SH-SY5Y (cell line): Measurements from ENCODE around the gene PNMA8A.

Experiments
- GATA2 ChIP-seq: IDR thresholded peaks from 2 replicates; pipeline ENCODE4 v1.6.1; 2011; ENCODE audit warnings: mild to moderate bottlenecking, low read depth, low read length
- GATA3 ChIP-seq: IDR thresholded peaks from 2 replicates; pipeline ENCODE4 v1.6.1; 2011; ENCODE audit warnings: low read depth, mild to moderate bottlenecking, low read length, moderate library complexity

DNA sequence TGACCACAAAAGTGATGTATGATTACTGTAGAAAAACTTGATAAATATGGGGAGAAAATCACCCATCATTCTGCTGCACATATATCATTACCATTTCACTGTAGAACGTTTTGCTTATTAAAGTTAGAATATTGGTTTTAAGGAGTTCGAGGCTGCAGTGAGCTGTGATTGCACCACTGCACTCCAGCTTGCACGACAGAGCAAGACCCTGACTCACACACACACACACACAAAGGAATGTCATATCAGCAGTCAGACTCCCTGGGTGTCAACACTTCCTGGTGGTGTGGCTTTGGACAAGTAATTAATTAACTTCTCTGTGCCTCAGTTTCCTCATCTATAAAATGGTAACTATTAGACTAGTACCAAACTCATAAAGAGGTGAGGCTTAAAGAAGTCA lies 11.3 kb upstream of the PNMA8A start:
- TF ChIP-seq GATA2 (no peak), GATA3 (no peak)
